Measurements from ENCODE around the gene CD247.

The CD247 gene

GRCh38 chr1:167404908-167405307, 113.4 kb downstream of the CD247 start:
- H3K79me2 ChIP-seq (ENCODE audit: control insufficient read depth, insufficient read depth, low read length, poor library complexity) = no peaks in the 10 kb centered on the region
- H2BK12ac ChIP-seq (ENCODE audit: low read length) = no peak overlapping the region
- no peak overlapping the region for H4K91ac ChIP-seq (ENCODE audit: low read depth, low read length)
- H4K8ac ChIP-seq (ENCODE audit: low read depth, low read length) = no peak overlapping the region
- no peak overlapping the region for H3K9ac ChIP-seq (ENCODE audit: low read length)
- no peak overlapping the region for H2BK120ac ChIP-seq (ENCODE audit: insufficient read depth, low read length, poor library complexity)
- no peak overlapping the region for H3K27ac ChIP-seq (ENCODE audit: low read depth, low read length)
- no peak overlapping the region for H3K4me3 ChIP-seq (ENCODE audit: low read depth, low read length)
- H3K9me3 ChIP-seq (ENCODE audit: insufficient read depth, low read depth, low read length) = no peaks in the 10 kb centered on the region
- no peak overlapping the region for H2AK5ac ChIP-seq (ENCODE audit: low read length)
- H3K4me1 ChIP-seq (ENCODE audit: control insufficient read depth in 1 of 2, insufficient read depth in 2 of 2, low read length in 2 of 2) = no peaks in the 10 kb centered on the region
- no peak overlapping the region for H2AFZ ChIP-seq (ENCODE audit: insufficient read depth, low read length, poor library complexity)
- H3K14ac ChIP-seq (ENCODE audit: low read length) = no peak overlapping the region
- H3K4ac ChIP-seq (ENCODE audit: low read depth, low read length) = no peak overlapping the region
- no peaks in the 10 kb centered on the region for H3K79me1 ChIP-seq (ENCODE audit: low read length)
- no peak overlapping the region for H2BK5ac ChIP-seq (ENCODE audit: low read depth, low read length, poor library complexity)
- no peaks in the 10 kb centered on the region for H3K27me3 ChIP-seq (ENCODE audit: insufficient read depth, low read length)
- WGBS (ENCODE audit: extremely low coverage, insufficient coverage, insufficient read length) = 100% methylated on average over 1 of the region's 3 CpGs
- H4K12ac ChIP-seq (ENCODE audit: low read depth, low read length) = no peak overlapping the region
- no peak for DNase-seq
- H3K23ac ChIP-seq (ENCODE audit: low read length) = no peak overlapping the region
- no peak overlapping the region for H3K18ac ChIP-seq (ENCODE audit: low read length)
- no peak overlapping the region for H3K4me2 ChIP-seq (ENCODE audit: low read length)
- peaks cover 0 to 4% of the 10 kb centered on the region in 2 experiments for H3K36me3 ChIP-seq (ENCODE audit: control insufficient read depth in 1 of 2, insufficient read depth in 2 of 2, low read length in 2 of 2)

- no CpG with 5 or more reads among the region's 4 CpGs for WGBS (ENCODE audit: extremely low coverage, insufficient coverage, insufficient read length)
- Histone ChIP-seq H3K27me3 (ENCODE audit: insufficient read depth, low read length) (no peaks in the 10 kb centered on the region), H3K79me2 (ENCODE audit: control insufficient read depth, insufficient read depth, low read length, poor library complexity) (no peaks in the 10 kb centered on the region), H2BK120ac (ENCODE audit: insufficient read depth, low read length, poor library complexity) (no peak overlapping the region), H3K23ac (ENCODE audit: low read length) (no peak overlapping the region), H3K4ac (ENCODE audit: low read depth, low read length) (no peak overlapping the region), H3K9ac (ENCODE audit: low read length) (no peak overlapping the region), H4K91ac (ENCODE audit: low read depth, low read length) (no peak overlapping the region), H2BK5ac (ENCODE audit: low read depth, low read length, poor library complexity) (no peak overlapping the region), H3K4me2 (ENCODE audit: low read length) (no peak overlapping the region), H3K18ac (ENCODE audit: low read length) (no peak overlapping the region), H2AK5ac (ENCODE audit: low read length) (no peak overlapping the region), H3K36me3 (ENCODE audit: control insufficient read depth in 1 of 2, insufficient read depth in 2 of 2, low read length in 2 of 2) (peaks cover 0 to 4% of the 10 kb centered on the region in 2 experiments), H4K8ac (ENCODE audit: low read depth, low read length) (no peak overlapping the region), H4K12ac (ENCODE audit: low read depth, low read length) (no peak overlapping the region), H3K4me1 (ENCODE audit: control insufficient read depth in 1 of 2, insufficient read depth in 2 of 2, low read length in 2 of 2) (no peaks in the 10 kb centered on the region), H3K9me3 (ENCODE audit: insufficient read depth, low read depth, low read length) (no peaks in the 10 kb centered on the region), H2BK12ac (ENCODE audit: low read length) (no peak overlapping the region), H3K4me3 (ENCODE audit: low read depth, low read length) (no peak overlapping the region), H3K79me1 (ENCODE audit: low read length) (no peaks in the 10 kb centered on the region), H3K14ac (ENCODE audit: low read length) (no peak overlapping the region), H2AFZ (ENCODE audit: insufficient read depth, low read length, poor library complexity) (no peak overlapping the region), H3K27ac (ENCODE audit: low read depth, low read length) (no peak overlapping the region)
- DNase-seq = no peak
Observed at GRCh38 chr1:167404161-167404888, 114.0 kb downstream of the CD247 start.

GRCh38 chr1:167401260-167401873, 117.0 kb downstream of the CD247 start:
- no peak overlapping the region for H4K12ac ChIP-seq (ENCODE audit: low read depth, low read length)
- no peaks in the 10 kb centered on the region for H3K4me1 ChIP-seq (ENCODE audit: control insufficient read depth in 1 of 2, insufficient read depth in 2 of 2, low read length in 2 of 2)
- H3K18ac ChIP-seq (ENCODE audit: low read length) = no peak overlapping the region
- WGBS (ENCODE audit: extremely low coverage, insufficient coverage, insufficient read length) = no CpG with 5 or more reads among the region's 8 CpGs
- H3K9me3 ChIP-seq (ENCODE audit: insufficient read depth, low read depth, low read length) = no peaks in the 10 kb centered on the region
- H3K79me2 ChIP-seq (ENCODE audit: control insufficient read depth, insufficient read depth, low read length, poor library complexity) = no peaks in the 10 kb centered on the region
- no peaks in the 10 kb centered on the region for H3K27me3 ChIP-seq (ENCODE audit: insufficient read depth, low read length)
- H3K4ac ChIP-seq (ENCODE audit: low read depth, low read length) = no peak overlapping the region
- H3K4me3 ChIP-seq (ENCODE audit: low read depth, low read length) = no peak overlapping the region
- H3K14ac ChIP-seq (ENCODE audit: low read length) = no peak overlapping the region
- H2AFZ ChIP-seq (ENCODE audit: insufficient read depth, low read length, poor library complexity) = no peak overlapping the region
- no peak overlapping the region for H3K9ac ChIP-seq (ENCODE audit: low read length)
- H4K8ac ChIP-seq (ENCODE audit: low read depth, low read length) = no peak overlapping the region
- H3K27ac ChIP-seq (ENCODE audit: low read depth, low read length) = no peak overlapping the region
- no peak overlapping the region for H3K23ac ChIP-seq (ENCODE audit: low read length)
- no peak overlapping the region for H4K91ac ChIP-seq (ENCODE audit: low read depth, low read length)
- H3K79me1 ChIP-seq (ENCODE audit: low read length) = no peaks in the 10 kb centered on the region
- no peak overlapping the region for H2BK12ac ChIP-seq (ENCODE audit: low read length)
- no peak overlapping the region for H2BK5ac ChIP-seq (ENCODE audit: low read depth, low read length, poor library complexity)
- no peak overlapping the region for H2AK5ac ChIP-seq (ENCODE audit: low read length)
- H3K36me3 ChIP-seq (ENCODE audit: control insufficient read depth in 1 of 2, insufficient read depth in 2 of 2, low read length in 2 of 2) = peaks cover 0 to 10% of the 10 kb centered on the region in 2 experiments
- no peak overlapping the region for H2BK120ac ChIP-seq (ENCODE audit: insufficient read depth, low read length, poor library complexity)
- peak; percentile 49 to 70 for DNase-seq
- H3K4me2 ChIP-seq (ENCODE audit: low read length) = no peak overlapping the region

- H2BK5ac ChIP-seq (ENCODE audit: low read depth, low read length, poor library complexity) = no peak overlapping the region
- H4K91ac ChIP-seq (ENCODE audit: low read depth, low read length) = no peak overlapping the region
- H3K9me3 ChIP-seq (ENCODE audit: insufficient read depth, low read depth, low read length) = no peaks in the 10 kb centered on the region
- H4K8ac ChIP-seq (ENCODE audit: low read depth, low read length) = no peak overlapping the region
- no peak overlapping the region for H2AK5ac ChIP-seq (ENCODE audit: low read length)
- no peak overlapping the region for H4K12ac ChIP-seq (ENCODE audit: low read depth, low read length)
- H3K4me1 ChIP-seq (ENCODE audit: control insufficient read depth in 1 of 2, insufficient read depth in 2 of 2, low read length in 2 of 2) = no peaks in the 10 kb centered on the region
- no peak overlapping the region for H2AFZ ChIP-seq (ENCODE audit: insufficient read depth, low read length, poor library complexity)
- H3K18ac ChIP-seq (ENCODE audit: low read length) = no peak overlapping the region
- no peak overlapping the region for H3K4me3 ChIP-seq (ENCODE audit: low read depth, low read length)
- H3K23ac ChIP-seq (ENCODE audit: low read length) = no peak overlapping the region
- H3K79me1 ChIP-seq (ENCODE audit: low read length) = no peaks in the 10 kb centered on the region
- peaks cover 0 to 8% of the 10 kb centered on the region in 2 experiments for H3K36me3 ChIP-seq (ENCODE audit: control insufficient read depth in 1 of 2, insufficient read depth in 2 of 2, low read length in 2 of 2)
- no CpG with 5 or more reads among the region's 2 CpGs for WGBS (ENCODE audit: extremely low coverage, insufficient coverage, insufficient read length)
- no peak for DNase-seq
- no peak overlapping the region for H3K27ac ChIP-seq (ENCODE audit: low read depth, low read length)
- no peak overlapping the region for H3K4me2 ChIP-seq (ENCODE audit: low read length)
- no peak overlapping the region for H2BK12ac ChIP-seq (ENCODE audit: low read length)
- no peaks in the 10 kb centered on the region for H3K79me2 ChIP-seq (ENCODE audit: control insufficient read depth, insufficient read depth, low read length, poor library complexity)
- H3K9ac ChIP-seq (ENCODE audit: low read length) = no peak overlapping the region
- H3K27me3 ChIP-seq (ENCODE audit: insufficient read depth, low read length) = no peaks in the 10 kb centered on the region
- no peak overlapping the region for H3K4ac ChIP-seq (ENCODE audit: low read depth, low read length)
- H2BK120ac ChIP-seq (ENCODE audit: insufficient read depth, low read length, poor library complexity) = no peak overlapping the region
- H3K14ac ChIP-seq (ENCODE audit: low read length) = no peak overlapping the region
Observed at GRCh38 chr1:167400359-167400953, 117.9 kb downstream of the CD247 start.

All from trophoblast cell (in vitro differentiated cells and primary cell).